ENCODE measurements around the gene FAXDC2. TPM values are rescaled to one million over a fixed set of nuclear protein-coding genes. Genes with fewer than 3 reads are reported as not detected.

Gene FAXDC2
- total and polyA plus RNA-seq, 10 donors = 2.3 to 34.8 (median 19.5) TPM

GRCh38 chr5:154831451-154831850 is 19.0 kb downstream of the FAXDC2 start:
- Histone ChIP-seq H3K27me3 (replicated peaks in 1 of 7) (no peaks in the 10 kb centered on the region), H3K4me1 (peaks cover 0 to 12% (median 0%) of the 10 kb centered on the region in 6 donors), H3K27ac (no peak overlapping the region), H3K9me3 (no peaks in the 10 kb centered on the region), H3K4me3 (no peak overlapping the region), H3K36me3 (peaks cover 0 to 68% (median 10%) of the 10 kb centered on the region in 6 donors)
- 92 to 98% (median 95%) methylated on average over 7 of the region's 7 CpGs for WGBS, 5 donors
- intact Hi-C loops (cut with DNase I; ENCODE audit: low total_unique reads) = no loop called here
- no peak for DNase-seq
- TF ChIP-seq POLR2AphosphoS5 (IDR thresholded peaks at IDR 0.05) = no peak
- TF ChIP-seq CTCF (IDR thresholded peaks at IDR 0.05 in 8 of 11, conservative IDR thresholded peaks at IDR 0.05 in 3 of 11) = no peak
- TF ChIP-seq POLR2A (IDR thresholded peaks at IDR 0.05) = no peak

GRCh38 chr5:154830596-154830995 is 19.8 kb downstream of the FAXDC2 start:
- H3K27ac ChIP-seq = peak overlapping the region in 1 of 8 donors; percentile 53
- peaks cover 0 to 68% (median 10%) of the 10 kb centered on the region in 6 donors for H3K36me3 ChIP-seq
- TF ChIP-seq POLR2AphosphoS5 (IDR thresholded peaks at IDR 0.05) (no peak), POLR2A (IDR thresholded peaks at IDR 0.05) (no peak), CTCF (IDR thresholded peaks at IDR 0.05 in 8 of 11, conservative IDR thresholded peaks at IDR 0.05 in 3 of 11) (no peak)

GRCh38 chr5:154830219-154830595 is 20.2 kb downstream of the FAXDC2 start:
- peaks cover 0 to 12% (median 0%) of the 10 kb centered on the region in 6 donors for H3K4me1 ChIP-seq
- H3K4me3 ChIP-seq = no peak overlapping the region
- H3K27me3 ChIP-seq (replicated peaks in 1 of 7) = no peaks in the 10 kb centered on the region
- no peaks in the 10 kb centered on the region for H3K9me3 ChIP-seq
- peak overlapping the region in 1 of 8 donors; percentile 53 for H3K27ac ChIP-seq
- intact Hi-C loops (cut with DNase I; ENCODE audit: low total_unique reads) = no loop called here
- peaks cover 0 to 68% (median 10%) of the 10 kb centered on the region in 6 donors for H3K36me3 ChIP-seq
- no peak for TF ChIP-seq CTCF (IDR thresholded peaks at IDR 0.05 in 8 of 11, conservative IDR thresholded peaks at IDR 0.05 in 3 of 11)
- no peak for TF ChIP-seq POLR2AphosphoS5 (IDR thresholded peaks at IDR 0.05)
- TF ChIP-seq POLR2A (IDR thresholded peaks at IDR 0.05) = no peak
- DNase-seq = no peak
- WGBS, 5 donors = 90 to 98% (median 94%) methylated on average over 7 of the region's 7 CpGs

More at GRCh38 chr5:154830596-154830995, 19.8 kb downstream of the FAXDC2 start:
- Histone ChIP-seq H3K27me3 (replicated peaks in 1 of 7) (no peaks in the 10 kb centered on the region), H3K9me3 (no peaks in the 10 kb centered on the region), H3K4me1 (peaks cover 0 to 12% (median 0%) of the 10 kb centered on the region in 6 donors), H3K4me3 (no peak overlapping the region)
- intact Hi-C loops (cut with DNase I; ENCODE audit: low total_unique reads) = no loop called here
- WGBS, 5 donors = 76 to 94% (median 89%) methylated on average over 4 of the region's 4 CpGs
- no peak for DNase-seq

- no peak for DNase-seq
- Histone ChIP-seq H3K27me3 (replicated peaks in 1 of 7) (no peaks in the 10 kb centered on the region), H3K27ac (peak overlapping the region in 3 of 8 donors; percentile 8 to 53 (median 8)), H3K4me1 (peaks cover 0 to 12% (median 0%) of the 10 kb centered on the region in 6 donors), H3K36me3 (peaks cover 0 to 73% (median 10%) of the 10 kb centered on the region in 6 donors), H3K4me3 (no peak overlapping the region), H3K9me3 (no peaks in the 10 kb centered on the region)
- intact Hi-C loops (cut with DNase I; ENCODE audit: low total_unique reads) = no loop called here
- TF ChIP-seq POLR2A (IDR thresholded peaks at IDR 0.05) = no peak
- no peak for TF ChIP-seq CTCF (IDR thresholded peaks at IDR 0.05 in 8 of 11, conservative IDR thresholded peaks at IDR 0.05 in 3 of 11)
- no peak for TF ChIP-seq POLR2AphosphoS5 (IDR thresholded peaks at IDR 0.05)
- 73 to 83% (median 79%) methylated on average over 4 of the region's 4 CpGs for WGBS, 5 donors
Measured at GRCh38 chr5:154829589-154830218, 20.7 kb downstream of the FAXDC2 start.
